H1 (cell line): ENCODE results near the gene RBM20. TPM values are rescaled to one million over a fixed set of nuclear protein-coding genes. Genes with fewer than 3 reads are reported as not detected.

Experiments used
- CTCF ChIA-PET: fragments of 300-600 bp; sonication (Branson Sonifier 250); formaldehyde crosslinking; loops from one replicate; lab custom pipeline; 2021; ENCODE audit not compliant: partially characterized antibody; lab: Charles Lee
- POLR2A ChIA-PET: fragments of 300-600 bp; sonication (Branson Sonifier 250); formaldehyde crosslinking; loops from one replicate; lab custom pipeline; 2021; ENCODE audit warnings: inconsistent platforms; ENCODE audit not compliant: partially characterized antibody; lab: Charles Lee
- DNase-seq, 2 experiments: peaks; one replicate each; pipeline versions ENCODE4 v3.0.0 to v3.0.0-alpha.2; 2010 to 2022; ENCODE audit warnings: low spot score in 2 of 2, low read depth in 1 of 2, mixed read lengths in 1 of 2
- FAIRE-seq: peaks from 2 replicates; lab custom pipeline; 2011; peaks lifted over from hg19 to GRCh38; lab: Jason Lieb, UNC
- H2AFZ ChIP-seq: 2 replicates; pipeline ENCODE4 v1.8.1; 2012; ENCODE audit warnings: low read length, inconsistent platforms
- H2AK5ac ChIP-seq: 2 replicates; pipeline ENCODE4 v1.6.1; 2013; ENCODE audit warnings: low read depth, low read length
- H2BK120ac ChIP-seq: replicated peaks from 2 replicates; pipeline ENCODE3; 2013; ENCODE audit warnings: low read depth, low read length, inconsistent platforms
- H2BK12ac ChIP-seq: 2 replicates; pipeline ENCODE4 v1.6.1; 2013; ENCODE audit warnings: low read depth, low read length
- H2BK15ac ChIP-seq: 2 replicates; pipeline ENCODE4 v1.6.1; 2013; ENCODE audit warnings: low read length
- H2BK20ac ChIP-seq: 2 replicates; pipeline ENCODE4 v1.6.1; 2013; ENCODE audit warnings: low read length
- H2BK5ac ChIP-seq: 2 replicates; pipeline ENCODE4 v1.6.1; 2013; ENCODE audit warnings: low read depth, low read length
- H3K14ac ChIP-seq: 2 replicates; pipeline ENCODE4 v1.6.1; 2013; ENCODE audit warnings: inconsistent platforms; ENCODE audit not compliant: insufficient read length
- H3K18ac ChIP-seq: 2 replicates; pipeline ENCODE4 v1.6.1; 2013; ENCODE audit warnings: low read length; ENCODE audit errors: extremely low read depth
- H3K23ac ChIP-seq: 2 replicates; pipeline ENCODE4 v1.6.1; 2013; ENCODE audit warnings: inconsistent platforms; ENCODE audit not compliant: insufficient read length
- H3K23me2 ChIP-seq: 2 replicates; pipeline ENCODE4 v1.6.1; 2013; ENCODE audit warnings: low read depth, low read length
- H3K27ac ChIP-seq: 2 replicates; pipeline ENCODE4 v1.6.1; 2011; ENCODE audit warnings: low read depth, low read length, inconsistent platforms
- H3K27me3 ChIP-seq, 4 experiments: replicated peaks in 1 of 4; 1 replicate in 1 of 4; 2 replicates in 3 of 4; pipeline versions ENCODE4 v1.6.1 to v1.8.1; 2011 to 2013; ENCODE audit warnings: low read length in 3 of 4, mild to moderate bottlenecking in 3 of 4, inconsistent platforms in 2 of 4, mixed read lengths in 2 of 4, moderate library complexity in 1 of 4; ENCODE audit not compliant: control insufficient read depth in 3 of 4, insufficient read depth in 3 of 4; ENCODE audit errors: extremely low read depth in 1 of 4
- H3K36me3 ChIP-seq, 4 experiments: 2 replicates each; pipeline versions ENCODE4 v1.6.1 to v1.8.1; 2011 to 2013; ENCODE audit warnings: mild to moderate bottlenecking in 4 of 4, low read length in 3 of 4, moderate library complexity in 2 of 4, control low read depth in 1 of 4, inconsistent platforms in 1 of 4; ENCODE audit not compliant: insufficient read depth in 4 of 4, control insufficient read depth in 2 of 4
- H3K4ac ChIP-seq: replicated peaks from 2 replicates; pipeline ENCODE3; 2013; ENCODE audit warnings: low read length, low read depth, mixed read lengths, inconsistent platforms; ENCODE audit not compliant: insufficient read length
- H3K4me1 ChIP-seq, 4 experiments: replicated peaks in 1 of 4; 1 replicate in 1 of 4; 2 replicates in 3 of 4; pipeline versions ENCODE4 v1.6.1 to v1.8.1; 2011 to 2013; ENCODE audit warnings: low read length in 3 of 4, inconsistent platforms in 2 of 4, mixed read lengths in 1 of 4; ENCODE audit not compliant: insufficient read depth in 4 of 4, control insufficient read depth in 3 of 4
- H3K4me2 ChIP-seq, 2 experiments: 2 replicates each; pipeline versions ENCODE4 v1.6.1 to v1.8.1; 2011 to 2013; ENCODE audit warnings: low read depth in 2 of 2, low read length in 2 of 2, control low read depth in 1 of 2, inconsistent platforms in 1 of 2, mild to moderate bottlenecking in 1 of 2; ENCODE audit not compliant: insufficient read depth in 1 of 2
- H3K4me3 ChIP-seq, 4 experiments: fragments of 200-600, 300-600 bp in 1 of 4; sonication (generic), shearing (Covaris generic), sonication (Bioruptor Twin) in 1 of 4; 2 replicates each; pipeline versions ENCODE4 v1.5.1 to v1.8.1; 2011 to 2016; ENCODE audit warnings: low read length in 4 of 4, low read depth in 3 of 4, control low read depth in 2 of 4, inconsistent platforms in 2 of 4, mild to moderate bottlenecking in 2 of 4, mixed read lengths in 1 of 4, moderate library complexity in 1 of 4; ENCODE audit not compliant: insufficient read depth in 2 of 4; ENCODE audit errors: extremely low read depth in 1 of 4
- H3K56ac ChIP-seq: replicated peaks from 2 replicates; pipeline ENCODE3; 2013; ENCODE audit warnings: low read depth, mild to moderate bottlenecking, mixed read lengths, low read length, inconsistent platforms; ENCODE audit not compliant: insufficient read length
- H3K79me1 ChIP-seq: 2 replicates; pipeline ENCODE4 v1.6.1; 2013; ENCODE audit warnings: low read depth, low read length, control low read depth
- H3K79me2 ChIP-seq, 2 experiments: 2 replicates each; pipeline versions ENCODE4 v1.6.1 to v1.8.1; 2012 to 2013; ENCODE audit warnings: low read length in 2 of 2, mild to moderate bottlenecking in 2 of 2, inconsistent platforms in 1 of 2; ENCODE audit not compliant: insufficient read depth in 2 of 2, control insufficient read depth in 1 of 2
- H3K9ac ChIP-seq, 4 experiments: replicated peaks in 1 of 4; 1 replicate in 1 of 4; 2 replicates in 3 of 4; pipeline versions ENCODE4 v1.6.1 to v1.8.1; 2011 to 2013; ENCODE audit warnings: low read depth in 3 of 4, low read length in 3 of 4, control low read depth in 2 of 4, mild to moderate bottlenecking in 2 of 4, moderate library complexity in 2 of 4, inconsistent platforms in 1 of 4; ENCODE audit errors: extremely low read depth in 1 of 4
- H3K9me3 ChIP-seq, 2 experiments: 2 replicates each; pipeline versions ENCODE4 v1.6.1 to v1.8.1; 2012 to 2013; ENCODE audit warnings: mild to moderate bottlenecking in 2 of 2, moderate library complexity in 2 of 2, control low read depth in 1 of 2, inconsistent platforms in 1 of 2, low read depth in 1 of 2, low read length in 1 of 2, mixed read lengths in 1 of 2; ENCODE audit not compliant: insufficient read depth in 2 of 2
- H4K20me1 ChIP-seq, 2 experiments: replicated peaks in 1 of 2; 2 replicates each; pipeline versions ENCODE3 to v1.8.1; 2011 to 2013; ENCODE audit warnings: inconsistent platforms in 2 of 2, low read length in 2 of 2, mild to moderate bottlenecking in 1 of 2; ENCODE audit not compliant: insufficient read depth in 2 of 2, control insufficient read depth in 1 of 2
- H4K5ac ChIP-seq: 2 replicates; pipeline ENCODE4 v1.6.1; 2013; ENCODE audit warnings: low read length, low read depth, mixed read lengths, inconsistent platforms; ENCODE audit not compliant: insufficient read length
- H4K8ac ChIP-seq: 2 replicates; pipeline ENCODE4 v1.8.0; 2013; ENCODE audit warnings: mild to moderate bottlenecking, moderate library complexity, low read length, inconsistent platforms; ENCODE audit not compliant: insufficient read depth; ENCODE audit errors: extremely low read depth
- H4K91ac ChIP-seq: replicated peaks from 2 replicates; pipeline ENCODE3; 2013; ENCODE audit warnings: low read length, mixed read lengths, inconsistent platforms; ENCODE audit not compliant: insufficient read length
- CEBPB ChIP-seq: IDR thresholded peaks from 2 replicates; pipeline ENCODE4 v1.6.1; 2012; ENCODE audit warnings: low read depth, low read length
- CHD2 ChIP-seq: IDR thresholded peaks from 2 replicates; pipeline ENCODE4 v1.6.1; 2012; ENCODE audit warnings: low read length, improper control_type of control experiment
- JUN ChIP-seq: IDR thresholded peaks from 2 replicates; pipeline ENCODE4 v1.6.1; 2011; ENCODE audit warnings: low read depth, mild to moderate bottlenecking, improper control_type of control experiment, low read length
- KDM4A ChIP-seq: IDR thresholded peaks from one replicate; pipeline ENCODE4 v1.7.1; 2012; ENCODE audit warnings: low read depth, mild to moderate bottlenecking, moderate library complexity, low read length, inconsistent platforms; ENCODE audit not compliant: severe bottlenecking
- RAD21 ChIP-seq, 2 experiments: IDR thresholded peaks in 1 of 2; conservative IDR thresholded peaks in 1 of 2; 2 replicates each; pipeline ENCODE4 v1.6.1; 2011; ENCODE audit warnings: low read depth in 2 of 2, low read length in 2 of 2, improper control_type of control experiment in 1 of 2, inconsistent platforms in 1 of 2, mild to moderate bottlenecking in 1 of 2, moderate library complexity in 1 of 2
- RNF2 ChIP-seq: fragments of 200-900, 300-1000 bp; sonication (generic); IDR thresholded peaks from 2 replicates; pipeline ENCODE4 v1.7.1; 2016; ENCODE audit warnings: borderline replicate concordance, low read depth, mild to moderate bottlenecking, antibody characterized with exemption, low read length; ENCODE audit not compliant: poor library complexity, severe bottlenecking; ENCODE audit errors: missing control alignments
- RXRA ChIP-seq: IDR thresholded peaks from 2 replicates; pipeline ENCODE4 v1.6.1; 2011; ENCODE audit warnings: low read depth, mild to moderate bottlenecking, low read length, moderate library complexity; ENCODE audit not compliant: insufficient read depth
- TAF7 ChIP-seq: optimal IDR thresholded peaks from 2 replicates; pipeline ENCODE3; 2011; ENCODE audit warnings: low read depth, mild to moderate bottlenecking, inconsistent platforms, low read length, moderate library complexity, borderline replicate concordance
- WGBS, 2 experiments: shearing (Covaris generic) in 1 of 2; methylation state at CpG; one replicate each; pipeline versions ENCODE4 v1.1.6 to v1.1.7; 2013 to 2015; ENCODE audit warnings: low lambda C conversion rate in 2 of 2, mixed read lengths in 2 of 2, inconsistent platforms in 1 of 2, low coverage in 1 of 2, missing lambda C conversion rate in 1 of 2; ENCODE audit not compliant: insufficient replicate concordance in 2 of 2, insufficient coverage in 1 of 2, insufficient read length in 1 of 2; ENCODE audit errors: extremely low coverage in 1 of 2, missing lambda C conversion rate in 1 of 2; 5-methylcytosine and 5-hydroxymethylcytosine counted together
- polyA plus RNA-seq, 7 experiments: library from polyadenylated mRNA; depleted of rRNA in 3 of 7; stranded (reverse) in 5 of 7; unstranded in 2 of 7; fragments of >200 nt in 5 of 7; fragments of 200-250 nt in 2 of 7; gene quantifications; 1 replicate in 5 of 7; 2 replicates in 1 of 7; 4 replicates in 1 of 7; pipeline versions ENCODE4 v1.2.1 to v1.2.3, GENCODE V29; 2011 to 2013; ENCODE audit warnings: missing spikeins in 2 of 7, mixed read lengths in 2 of 7
- total RNA-seq: library from RNA; stranded (reverse); fragmentation: NEBNext Ultra II Directional; extraction: Animal tissue kit (Norgen Biotek cat#: 25700); gene quantifications from 2 replicates; pipeline ENCODE4 v1.2.1, GENCODE V29; 2021

The RBM20 gene
- total and polyA plus RNA-seq, 2 of the 8 experiments (the other 6 are each of a cell fraction or from before 2014, with no cell fraction given), result 0.05 to 0.63 TPM

DNA sequence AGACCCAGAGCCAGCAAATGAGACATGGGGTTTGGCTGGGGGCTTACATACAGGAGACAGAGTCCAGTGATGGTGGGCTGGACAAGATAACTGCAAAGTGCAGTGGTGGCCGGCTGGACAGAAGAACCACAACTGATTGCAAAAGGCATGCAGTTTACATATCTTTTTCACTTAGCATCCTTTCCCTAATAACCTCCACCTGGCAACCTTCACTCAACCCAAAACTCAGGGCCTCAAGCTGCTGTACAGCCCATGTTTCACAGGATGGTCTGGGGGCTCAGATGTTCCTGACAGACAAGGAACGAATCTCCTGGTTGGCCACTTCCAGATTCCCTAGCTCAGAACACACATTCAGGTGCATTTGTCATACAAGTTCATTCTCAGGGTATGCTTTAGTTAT is 219.8 kb downstream of the RBM20 start:
- no peak for FAIRE-seq
- CTCF ChIA-PET, result no interaction called here

More for the DNA sequence above, 219.8 kb downstream of the RBM20 start:
- TF ChIP-seq CEBPB (no peak), JUN (no peak), CHD2 (no peak), RNF2 (no peak), RXRA (no peak), RAD21 (IDR thresholded peaks at IDR 0.05 in 1 of 2, conservative IDR thresholded peaks at IDR 0.05 in 1 of 2; ENCODE audit: low read depth in 2 of 2, low read length in 2 of 2) (no peak), TAF7 (no peak), KDM4A (no peak)
- TF ChIP-seq, all 59 proteins: peak for 0
- Histone ChIP-seq H3K79me1 (no peaks in the 10 kb centered on the region), H3K27me3 (no peaks in the 10 kb centered on the region), H3K9me3 (no peaks in the 10 kb centered on the region), H2BK15ac (no peak overlapping the region), H3K56ac (no peak overlapping the region), H3K4me1 (peaks cover 0 to 4% (median 0%) of the 10 kb centered on the region in 4 experiments; a peak in 2 of 7 replicates), H2BK12ac (no peak overlapping the region), H2BK20ac (no peak overlapping the region), H3K14ac (no peak overlapping the region), H3K27ac (no peak overlapping the region), H2AFZ (no peak overlapping the region), H3K23me2 (no peaks in the 10 kb centered on the region; the same call in 1 of the 2 replicates), H3K36me3 (no peaks in the 10 kb centered on the region; a peak in 2 of 8 replicates), H3K9ac (no peak overlapping the region), H3K18ac (no peak overlapping the region), H4K20me1 (no peaks in the 10 kb centered on the region), H3K4ac (no peak overlapping the region), H4K5ac (no peak overlapping the region), H2BK5ac (no peak overlapping the region), H4K91ac (no peak overlapping the region), H2AK5ac (no peak overlapping the region), H4K8ac (no peak overlapping the region), H3K23ac (no peak overlapping the region), H3K79me2 (no peaks in the 10 kb centered on the region), H2BK120ac (no peak overlapping the region), H3K4me2 (no peak overlapping the region), H3K4me3 (no peak overlapping the region)
- POLR2A ChIA-PET, result no interaction called here
- WGBS, 2 experiments, result 85% methylated on average over 2 of the region's 2 CpGs; no CpG with 5 or more reads in 1 of the 2 experiments
- DNase-seq, result no peak
